ENCODE measurements around the gene TUBGCP6.

DNA sequence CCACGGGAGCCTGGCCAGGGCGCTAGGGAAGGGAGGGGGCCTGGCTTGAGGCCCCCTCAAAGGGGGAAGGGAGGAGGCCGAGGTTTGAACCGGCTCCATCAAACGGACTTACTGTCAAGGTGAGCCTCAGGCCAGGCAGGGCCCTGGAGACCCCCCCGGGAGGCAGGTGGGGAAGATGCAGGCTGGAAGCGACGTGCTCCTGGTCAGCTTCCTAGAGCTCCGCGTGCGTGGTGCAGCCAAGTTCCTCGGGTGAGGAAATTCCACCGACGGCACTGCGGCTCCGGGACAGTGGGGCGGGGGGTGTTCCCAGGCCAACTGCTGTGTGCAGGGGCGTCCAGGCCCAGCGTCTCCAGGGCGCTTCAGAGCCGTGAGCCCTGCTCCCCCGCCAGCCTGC is 66.4 kb downstream of the TUBGCP6 start:
- TF ChIP-seq, protein P1, sequence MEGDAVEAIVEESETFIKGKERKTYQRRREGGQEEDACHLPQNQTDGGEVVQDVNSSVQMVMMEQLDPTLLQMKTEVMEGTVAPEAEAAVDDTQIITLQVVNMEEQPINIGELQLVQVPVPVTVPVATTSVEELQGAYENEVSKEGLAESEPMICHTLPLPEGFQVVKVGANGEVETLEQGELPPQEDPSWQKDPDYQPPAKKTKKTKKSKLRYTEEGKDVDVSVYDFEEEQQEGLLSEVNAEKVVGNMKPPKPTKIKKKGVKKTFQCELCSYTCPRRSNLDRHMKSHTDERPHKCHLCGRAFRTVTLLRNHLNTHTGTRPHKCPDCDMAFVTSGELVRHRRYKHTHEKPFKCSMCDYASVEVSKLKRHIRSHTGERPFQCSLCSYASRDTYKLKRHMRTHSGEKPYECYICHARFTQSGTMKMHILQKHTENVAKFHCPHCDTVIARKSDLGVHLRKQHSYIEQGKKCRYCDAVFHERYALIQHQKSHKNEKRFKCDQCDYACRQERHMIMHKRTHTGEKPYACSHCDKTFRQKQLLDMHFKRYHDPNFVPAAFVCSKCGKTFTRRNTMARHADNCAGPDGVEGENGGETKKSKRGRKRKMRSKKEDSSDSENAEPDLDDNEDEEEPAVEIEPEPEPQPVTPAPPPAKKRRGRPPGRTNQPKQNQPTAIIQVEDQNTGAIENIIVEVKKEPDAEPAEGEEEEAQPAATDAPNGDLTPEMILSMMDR (IDR thresholded peaks at IDR 0.05): no peak
- no peak for TF ChIP-seq POLR2A (IDR thresholded peaks at IDR 0.05)
- no peak for TF ChIP-seq POLR2AphosphoS5 (IDR thresholded peaks at IDR 0.05)

Measured in stomach (tissue), 4 donors.